IMR-90 (cell line): ENCODE data around the gene DDAH2. TPM values are rescaled to one million over a fixed set of nuclear protein-coding genes. Genes with fewer than 3 reads are reported as not detected.

Experiments
- ATAC-seq: fragments of 200-7000 bp; cut with Tn5 transposase; 2 replicates; pipeline ENCODE4 v1.9.1; 2020; ENCODE audit warnings: low read depth, mild to moderate bottlenecking, moderate library complexity
- BruUV-seq: library from RNA; stranded (reverse); fragments of 400-500 nt; replicated peaks from 2 replicates; lab custom pipeline; 2021; lab: Mats Ljungman, UMichigan
- CTCF ChIA-PET: fragments of 300-600 bp; formaldehyde crosslinking; extraction: SDS; loops from one replicate; lab custom pipeline; 2021; ENCODE audit warnings: antibody characterized with exemption; lab: Yijun Ruan, JAX
- POLR2A ChIA-PET: fragments of 300-600 bp; sonication (Branson Sonifier 250); formaldehyde crosslinking; loops from one replicate; lab custom pipeline; 2022; ENCODE audit warnings: antibody characterized with exemption; ENCODE audit not compliant: unreplicated experiment; lab: Charles Lee
- DNase-seq: peaks from one replicate; pipeline ENCODE4 v3.0.0; 2013
- H2AFZ ChIP-seq: replicated peaks from 2 replicates; pipeline ENCODE3; 2013; ENCODE audit warnings: low read length, mild to moderate bottlenecking; ENCODE audit not compliant: poor library complexity
- H2AK5ac ChIP-seq: 2 replicates; pipeline ENCODE4 v1.6.1; 2013; ENCODE audit warnings: low read depth, low read length, inconsistent platforms
- H2AK9ac ChIP-seq: replicated peaks from 2 replicates; pipeline ENCODE3; 2013; ENCODE audit warnings: mild to moderate bottlenecking, low read depth, low read length, moderate library complexity; ENCODE audit not compliant: poor library complexity
- H2BK120ac ChIP-seq: 2 replicates; pipeline ENCODE4 v1.6.1; 2013; ENCODE audit warnings: low read depth, low read length, inconsistent platforms
- H2BK15ac ChIP-seq: 3 replicates; pipeline ENCODE4 v1.6.1; 2013; ENCODE audit warnings: low read depth, low read length, inconsistent platforms
- H2BK20ac ChIP-seq: 2 replicates; pipeline ENCODE4 v1.6.1; 2013; ENCODE audit warnings: low read depth, mild to moderate bottlenecking, inconsistent platforms, low read length, moderate library complexity
- H2BK5ac ChIP-seq: 2 replicates; pipeline ENCODE4 v1.6.1; 2013; ENCODE audit warnings: mild to moderate bottlenecking, low read depth, low read length, inconsistent platforms; ENCODE audit not compliant: poor library complexity, severe bottlenecking
- H3K14ac ChIP-seq: replicated peaks from 2 replicates; pipeline ENCODE4 v1.6.1; 2013; ENCODE audit warnings: low read depth, low read length, inconsistent platforms
- H3K18ac ChIP-seq: 2 replicates; pipeline ENCODE4 v1.6.1; 2013; ENCODE audit warnings: low read depth, low read length, control low read depth
- H3K23ac ChIP-seq: 2 replicates; pipeline ENCODE4 v1.6.1; 2013; ENCODE audit warnings: low read depth, low read length, inconsistent platforms
- H3K27ac ChIP-seq: 2 replicates; pipeline ENCODE4 v1.5.1; 2013; ENCODE audit warnings: mild to moderate bottlenecking, control low read depth, low read length; ENCODE audit not compliant: insufficient read depth
- H3K27me3 ChIP-seq: 2 replicates; pipeline ENCODE4 v1.6.1; 2013; ENCODE audit warnings: low read length; ENCODE audit not compliant: control insufficient read depth, insufficient read depth
- H3K36me3 ChIP-seq: 2 replicates; pipeline ENCODE4 v1.6.1; 2013; ENCODE audit warnings: low read length, mixed read lengths; ENCODE audit not compliant: control insufficient read depth, insufficient read depth
- H3K4ac ChIP-seq: 2 replicates; pipeline ENCODE4 v1.6.1; 2013; ENCODE audit warnings: low read depth, low read length, inconsistent platforms
- H3K4me1 ChIP-seq: 2 replicates; pipeline ENCODE4 v1.6.1; 2013; ENCODE audit warnings: low read length, mixed read lengths; ENCODE audit not compliant: control insufficient read depth, insufficient read depth
- H3K4me2 ChIP-seq: 2 replicates; pipeline ENCODE4 v1.6.1; 2013; ENCODE audit warnings: low read depth, mild to moderate bottlenecking, control low read depth, low read length, moderate library complexity
- H3K4me3 ChIP-seq: 2 replicates; pipeline ENCODE4 v1.5.1; 2013; ENCODE audit warnings: low read depth, mild to moderate bottlenecking, control low read depth, low read length, moderate library complexity; ENCODE audit not compliant: insufficient read depth
- H3K56ac ChIP-seq: 2 replicates; pipeline ENCODE4 v1.6.1; 2013; ENCODE audit warnings: low read length, inconsistent platforms; ENCODE audit not compliant: insufficient read depth; ENCODE audit errors: extremely low read depth
- H3K79me1 ChIP-seq, 2 experiments: 2 replicates each; pipeline ENCODE4 v1.6.1; 2013; ENCODE audit warnings: low read length in 2 of 2, inconsistent platforms in 1 of 2, low read depth in 1 of 2
- H3K9ac ChIP-seq: 2 replicates; pipeline ENCODE4 v1.6.1; 2013; ENCODE audit warnings: low read depth, low read length, control low read depth
- H3K9me1 ChIP-seq: 2 replicates; pipeline ENCODE4 v1.6.1; 2013; ENCODE audit warnings: low read length, inconsistent platforms; ENCODE audit not compliant: insufficient read depth
- H3K9me3 ChIP-seq: 2 replicates; pipeline ENCODE4 v1.6.1; 2013; ENCODE audit warnings: low read length; ENCODE audit not compliant: control insufficient read depth, insufficient read depth
- H4K20me1 ChIP-seq: 2 replicates; pipeline ENCODE4 v1.6.1; 2013; ENCODE audit warnings: low read length, inconsistent platforms; ENCODE audit not compliant: insufficient read depth
- H4K5ac ChIP-seq: 2 replicates; pipeline ENCODE4 v1.6.1; 2013; ENCODE audit warnings: mild to moderate bottlenecking, low read depth, low read length, control low read depth
- H4K8ac ChIP-seq, 2 experiments: 2 replicates each; pipeline ENCODE4 v1.6.1; 2013; ENCODE audit warnings: low read depth in 2 of 2, low read length in 2 of 2, control low read depth in 1 of 2, inconsistent platforms in 1 of 2
- H4K91ac ChIP-seq: 2 replicates; pipeline ENCODE4 v1.6.1; 2013; ENCODE audit warnings: low read depth, low read length, inconsistent platforms; ENCODE audit not compliant: insufficient read depth
- CEBPB ChIP-seq: IDR thresholded peaks from 2 replicates; pipeline ENCODE4 v1.6.1; 2012; ENCODE audit warnings: low read depth, low read length, improper control_type of control experiment
- CTCF ChIP-seq: conservative IDR thresholded peaks from 2 replicates; pipeline ENCODE4 v1.5.1; 2012; ENCODE audit warnings: mild to moderate bottlenecking, low read depth, low read length, improper control_type of control experiment
- MAFK ChIP-seq: IDR thresholded peaks from 2 replicates; pipeline ENCODE4 v1.6.1; 2012; ENCODE audit warnings: low read depth, low read length, improper control_type of control experiment
- MAZ ChIP-seq: IDR thresholded peaks from 2 replicates; pipeline ENCODE4 v1.6.1; 2012; ENCODE audit warnings: low read depth, mild to moderate bottlenecking, low read length, improper control_type of control experiment, moderate library complexity, borderline replicate concordance
- POLR2A ChIP-seq: IDR thresholded peaks from 2 replicates; pipeline ENCODE4 v1.6.1; 2012; ENCODE audit warnings: mild to moderate bottlenecking, low read depth, low read length
- RAD21 ChIP-seq: IDR thresholded peaks from 2 replicates; pipeline ENCODE4 v1.6.1; 2012; ENCODE audit warnings: low read length, improper control_type of control experiment
- RCOR1 ChIP-seq: IDR thresholded peaks from 2 replicates; pipeline ENCODE4 v1.6.1; 2012; ENCODE audit warnings: mild to moderate bottlenecking, low read length, improper control_type of control experiment; ENCODE audit not compliant: insufficient replicate concordance
- USF2 ChIP-seq: fragments of 150-350 bp; IDR thresholded peaks from 2 replicates; pipeline ENCODE4 v1.6.1; 2017; ENCODE audit warnings: mild to moderate bottlenecking, antibody characterized with exemption, low read length, low read depth
- WGBS, 2 experiments: methylation state at CpG; one replicate each; pipeline versions ENCODE4 v1.1.5 to v1.1.7; 2013; ENCODE audit warnings: missing lambda C conversion rate in 2 of 2; ENCODE audit not compliant: insufficient read length in 1 of 2; ENCODE audit errors: extremely low coverage in 2 of 2; 5-methylcytosine and 5-hydroxymethylcytosine counted together
- dilution Hi-C: fragments of 300-500 bp; cut with HindIII; formaldehyde crosslinking; loops from one replicate; pipeline ENCODE4 v1.14.3; 2018; ENCODE audit warnings: low sequenced_read_pairs; ENCODE audit not compliant: unreplicated experiment
- in situ Hi-C: fragments of 300-500 bp; cut with MboI; formaldehyde crosslinking; loops from 3 replicates; pipeline ENCODE4 v1.14.3; 2019; ENCODE audit warnings: low sequenced_read_pairs, inconsistent platforms, mixed read lengths
- intact Hi-C: fragments of 100-400 bp; cut with micrococcal nuclease; formaldehyde crosslinking; loops from 2 replicates; pipeline ENCODE4 v1.10.0; 2022
- polyA plus RNA-seq, 3 experiments: library from polyadenylated mRNA; depleted of rRNA; stranded (reverse); fragments of >200 nt; gene quantifications; 2 replicates each; pipeline ENCODE4 v1.2.3, GENCODE V29; 2012; ENCODE audit warnings: low replicate concordance in 1 of 3
- total RNA-seq: library from RNA; depleted of rRNA; stranded (reverse); fragments of >200 nt; gene quantifications from 2 replicates; pipeline ENCODE4 v1.2.3, GENCODE V29; 2012

The DDAH2 gene
- total and polyA plus RNA-seq, 2 of the 4 experiments (the other 2 are of a cell fraction): 40.7 to 57.9 TPM

GRCh38 chr6:31693535-31693934, 35.6 kb downstream of the DDAH2 start:
- ChIA-PET POLR2A (no interaction called here), CTCF (no interaction called here)
- H4K20me1 ChIP-seq: 0 out of 2 replicates have a peak, but pooled peaks cover 4% of the 10 kb centered on the region

More at GRCh38 chr6:31693535-31693934, 35.6 kb downstream of the DDAH2 start:
- no peak overlapping the region for H4K91ac ChIP-seq
- H3K27ac ChIP-seq: no peak overlapping the region
- no peak overlapping the region for H3K4ac ChIP-seq
- no peak overlapping the region for H4K8ac ChIP-seq
- H2AK5ac ChIP-seq: no peak overlapping the region
- no TSS peak for BruUV-seq
- no peak overlapping the region for H4K5ac ChIP-seq
- DNase-seq: no peak
- no peak overlapping the region for H3K23ac ChIP-seq
- H3K56ac ChIP-seq: no peak overlapping the region
- no peaks in the 10 kb centered on the region for H3K4me1 ChIP-seq
- dilution Hi-C loops: no loop called here
- TF ChIP-seq MAZ (no peak), MAFK (no peak), CTCF (no peak), RAD21 (no peak), USF2 (no peak), CEBPB (no peak), RCOR1 (no peak), POLR2A (no peak)
- no peak overlapping the region for H3K4me3 ChIP-seq
- H3K9me1 ChIP-seq: no peaks in the 10 kb centered on the region
- H3K36me3 ChIP-seq: peaks cover 63% of the 10 kb centered on the region
- H3K9ac ChIP-seq: no peak overlapping the region
- H2AFZ ChIP-seq: no peak overlapping the region
- H2BK5ac ChIP-seq: no peak overlapping the region
- no peak overlapping the region for H3K14ac ChIP-seq
- no peak overlapping the region for H2BK120ac ChIP-seq
- H3K27me3 ChIP-seq: no peaks in the 10 kb centered on the region
- no peak overlapping the region for H2BK15ac ChIP-seq
- no peak overlapping the region for H3K18ac ChIP-seq
- ATAC-seq: no peak
- peaks cover 4 to 19% of the 10 kb centered on the region in 2 experiments; a peak in 3 of 4 replicates for H3K79me1 ChIP-seq
- in situ Hi-C loops: no loop called here
- H2AK9ac ChIP-seq: no peak overlapping the region
- 83% methylated on average over 1 of the region's 6 CpGs; no CpG with 5 or more reads in 1 of the 2 experiments for WGBS, 2 experiments
- intact Hi-C loops: no loop called here
- no peak overlapping the region for H3K4me2 ChIP-seq
- no peak overlapping the region for H2BK20ac ChIP-seq
- H3K9me3 ChIP-seq: no peaks in the 10 kb centered on the region
